Caco-2 (cell line): Measurements from ENCODE around the gene DNAH7. TPM values are rescaled to one million over a fixed set of nuclear protein-coding genes. Genes with fewer than 3 reads are reported as not detected.

ENCODE experiments used
- BruUV-seq: library from RNA; stranded (reverse); fragments of 400-500 nt; replicated peaks from 2 replicates; lab custom pipeline; 2021; lab: Mats Ljungman, UMichigan
- CTCF ChIA-PET: fragments of 300-600 bp; sonication (Branson Sonifier 250); formaldehyde crosslinking; loops from one replicate; lab custom pipeline; 2022; ENCODE audit warnings: antibody characterized with exemption; lab: Charles Lee
- POLR2A ChIA-PET: fragments of 300-600 bp; sonication (Branson Sonifier 250); formaldehyde crosslinking; loops from one replicate; lab custom pipeline; 2022; ENCODE audit warnings: antibody characterized with exemption; lab: Charles Lee
- DNase-seq, 2 experiments: peaks; one replicate each; pipeline versions ENCODE4 v3.0.0 to v3.0.0-alpha.2; 2020 to 2022
- H3K27me3 ChIP-seq: replicated peaks from 2 replicates; pipeline ENCODE4 v1.6.0; 2011; ENCODE audit warnings: low read length; ENCODE audit not compliant: control insufficient read depth, insufficient read depth
- H3K36me3 ChIP-seq: 2 replicates; pipeline ENCODE4 v1.5.1; 2011; ENCODE audit warnings: low read length; ENCODE audit not compliant: control insufficient read depth, insufficient read depth
- H3K4me1 ChIP-seq: fragments of 250-450 bp; sonication (Bioruptor Pico); 2 replicates; pipeline ENCODE4 v1.5.1; 2020; ENCODE audit warnings: mild to moderate bottlenecking
- H3K4me3 ChIP-seq: 2 replicates; pipeline ENCODE4 v1.5.1; 2011; ENCODE audit warnings: low read depth, mild to moderate bottlenecking, control low read depth, low read length
- H3K9me3 ChIP-seq: fragments of 250-450 bp; sonication (Bioruptor Pico); 2 replicates; pipeline ENCODE4 v1.5.1; 2020; ENCODE audit warnings: mild to moderate bottlenecking, moderate library complexity
- H3K27ac Mint-ChIP-seq: one replicate; pipeline ENCODE4 v1.8.0; 2022; ENCODE audit warnings: mixed read lengths; ENCODE audit not compliant: unreplicated experiment
- H3K27me3 Mint-ChIP-seq: one replicate; pipeline ENCODE4 v1.8.0; 2022; ENCODE audit warnings: mixed read lengths; ENCODE audit not compliant: insufficient read depth, unreplicated experiment
- H3K36me3 Mint-ChIP-seq: one replicate; pipeline ENCODE4 v1.8.0; 2022; ENCODE audit warnings: mild to moderate bottlenecking, mixed read lengths; ENCODE audit not compliant: insufficient read depth, unreplicated experiment
- H3K4me1 Mint-ChIP-seq: one replicate; pipeline ENCODE4 v1.8.0; 2022; ENCODE audit warnings: low read depth, mixed read lengths; ENCODE audit not compliant: unreplicated experiment
- H3K4me3 Mint-ChIP-seq: one replicate; pipeline ENCODE4 v1.8.0; 2022; ENCODE audit warnings: mild to moderate bottlenecking, moderate library complexity, mixed read lengths; ENCODE audit not compliant: unreplicated experiment
- H3K9me3 Mint-ChIP-seq: one replicate; pipeline ENCODE4 v1.8.0; 2022; ENCODE audit warnings: mixed read lengths; ENCODE audit not compliant: unreplicated experiment
- intact Hi-C: fragments of 100-400 bp; cut with micrococcal nuclease; formaldehyde crosslinking; loops from one replicate; pipeline ENCODE4 v1.10.0; 2022; ENCODE audit not compliant: unreplicated experiment
- total RNA-seq: library from RNA; stranded (reverse); gene quantifications from 2 replicates; pipeline ENCODE4 v1.2.3, GENCODE V29; 2022
- TF ChIP-seq, protein P1 (sequence below), 2 experiments: fragments of 200-600 bp in 1 of 2; IDR thresholded peaks; 1 replicate in 1 of 2; 2 replicates in 1 of 2; pipeline versions ENCODE4 v1.5.1 to v1.8.0; 2011 to 2022; ENCODE audit warnings: antibody characterized with exemption in 1 of 2, control low read depth in 1 of 2, inconsistent platforms in 1 of 2, low read depth in 1 of 2, low read length in 1 of 2, mild to moderate bottlenecking in 1 of 2, moderate library complexity in 1 of 2; ENCODE audit not compliant: insufficient read depth in 1 of 2, severe bottlenecking in 1 of 2, unreplicated experiment in 1 of 2

The DNAH7 gene
- total RNA-seq, 1 experiment from 2014 or later = 0.16 TPM

DNA sequence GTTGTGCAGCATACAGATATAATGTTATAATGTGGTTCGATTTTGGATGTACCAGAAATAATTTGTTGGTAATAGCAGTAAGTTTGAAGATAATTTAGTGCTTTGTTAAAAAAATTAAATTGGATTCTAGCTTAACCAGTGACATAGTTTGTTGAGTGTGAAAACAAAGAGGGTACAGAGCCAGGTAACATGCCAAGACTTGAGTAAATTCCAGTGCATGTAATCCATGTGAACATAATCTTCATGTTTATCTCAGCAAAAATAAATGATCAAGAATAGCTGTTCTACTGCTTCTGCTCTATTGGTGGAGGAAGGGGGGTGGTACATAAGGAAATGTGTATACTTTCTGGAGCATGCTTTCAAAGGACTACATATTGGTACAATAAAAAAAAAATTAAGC, 165.8 kb downstream of the DNAH7 start:
- ChIA-PET POLR2A (no interaction called here), CTCF (no interaction called here)
- Mint-ChIP-seq H3K4me3 (no peak overlapping the region), H3K9me3 (no peaks in the 10 kb centered on the region), H3K4me1 (no peaks in the 10 kb centered on the region), H3K27ac (no peak overlapping the region), H3K27me3 (no peaks in the 10 kb centered on the region), H3K36me3 (no peaks in the 10 kb centered on the region)
- intact Hi-C loops = no loop called here
- no peaks in the 10 kb centered on the region for H3K9me3 ChIP-seq
- TF ChIP-seq, protein P1, sequence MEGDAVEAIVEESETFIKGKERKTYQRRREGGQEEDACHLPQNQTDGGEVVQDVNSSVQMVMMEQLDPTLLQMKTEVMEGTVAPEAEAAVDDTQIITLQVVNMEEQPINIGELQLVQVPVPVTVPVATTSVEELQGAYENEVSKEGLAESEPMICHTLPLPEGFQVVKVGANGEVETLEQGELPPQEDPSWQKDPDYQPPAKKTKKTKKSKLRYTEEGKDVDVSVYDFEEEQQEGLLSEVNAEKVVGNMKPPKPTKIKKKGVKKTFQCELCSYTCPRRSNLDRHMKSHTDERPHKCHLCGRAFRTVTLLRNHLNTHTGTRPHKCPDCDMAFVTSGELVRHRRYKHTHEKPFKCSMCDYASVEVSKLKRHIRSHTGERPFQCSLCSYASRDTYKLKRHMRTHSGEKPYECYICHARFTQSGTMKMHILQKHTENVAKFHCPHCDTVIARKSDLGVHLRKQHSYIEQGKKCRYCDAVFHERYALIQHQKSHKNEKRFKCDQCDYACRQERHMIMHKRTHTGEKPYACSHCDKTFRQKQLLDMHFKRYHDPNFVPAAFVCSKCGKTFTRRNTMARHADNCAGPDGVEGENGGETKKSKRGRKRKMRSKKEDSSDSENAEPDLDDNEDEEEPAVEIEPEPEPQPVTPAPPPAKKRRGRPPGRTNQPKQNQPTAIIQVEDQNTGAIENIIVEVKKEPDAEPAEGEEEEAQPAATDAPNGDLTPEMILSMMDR (IDR thresholded peaks at IDR 0.05; ENCODE audit: insufficient read depth in 1 of 2, low read depth in 1 of 2, low read length in 1 of 2, severe bottlenecking in 1 of 2, unreplicated experiment in 1 of 2) = no peak
- H3K4me3 ChIP-seq = no peak overlapping the region
- no peaks in the 10 kb centered on the region for H3K27me3 ChIP-seq
- no peaks in the 10 kb centered on the region for H3K36me3 ChIP-seq
- no TSS peak for BruUV-seq
- DNase-seq = no peak
- no peaks in the 10 kb centered on the region for H3K4me1 ChIP-seq

DNA sequence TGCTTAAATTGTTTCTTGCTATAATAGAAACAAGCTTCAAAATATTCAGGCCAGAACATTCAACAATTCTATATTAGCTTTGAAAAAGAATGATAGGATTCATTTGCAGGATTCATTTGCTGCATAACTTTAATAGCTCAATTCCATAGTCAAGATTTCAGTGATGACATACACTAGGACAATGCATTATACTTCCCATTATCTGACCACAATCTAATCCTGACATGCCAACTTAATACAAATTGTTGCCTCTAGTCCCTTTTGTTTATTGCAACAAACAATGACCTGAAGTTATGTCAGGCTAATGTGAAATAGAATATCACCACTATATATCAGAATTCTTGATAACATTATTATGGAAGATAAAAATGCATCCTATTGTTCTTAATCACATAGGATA, 169.4 kb downstream of the DNAH7 start:
- no peak overlapping the region for H3K27ac Mint-ChIP-seq

DNA sequence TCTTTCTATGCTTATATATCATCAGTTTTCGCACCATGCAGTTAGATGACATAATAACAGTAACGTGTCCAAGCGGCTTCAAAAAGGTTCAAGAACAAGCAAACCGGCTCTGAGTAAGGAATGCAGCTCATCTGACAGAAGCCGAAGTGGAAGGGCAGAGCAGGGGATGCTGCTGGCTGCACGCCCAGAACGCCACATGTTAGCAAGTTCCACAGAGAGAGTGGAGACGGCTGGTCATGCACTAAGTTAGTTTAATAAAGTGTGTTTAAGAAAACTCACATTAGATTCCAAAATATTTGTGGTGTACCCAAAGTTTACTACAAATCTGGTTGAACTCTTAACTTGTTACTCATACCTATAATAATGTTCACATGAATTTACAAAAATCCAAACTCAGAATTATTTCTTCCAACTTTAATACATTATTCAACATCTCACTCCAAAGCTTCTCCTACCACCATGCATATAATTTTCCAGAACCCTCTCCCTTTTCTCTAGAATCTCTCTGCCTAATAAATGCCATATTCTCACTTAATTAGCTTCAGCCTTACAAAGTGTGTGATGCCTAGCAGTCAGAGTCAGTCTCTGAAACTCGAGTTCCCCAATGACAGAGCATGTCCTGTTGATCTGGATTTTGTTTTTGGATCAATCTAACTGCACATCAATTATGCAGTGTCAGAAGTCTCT, 170.0 kb downstream of the DNAH7 start:
- TF ChIP-seq, protein P1 (IDR thresholded peaks at IDR 0.05; ENCODE audit: insufficient read depth in 1 of 2, low read depth in 1 of 2, low read length in 1 of 2, severe bottlenecking in 1 of 2, unreplicated experiment in 1 of 2) = no peak
- no TSS peak for BruUV-seq
- Mint-ChIP-seq H3K4me1 (no peaks in the 10 kb centered on the region), H3K27ac (no peak overlapping the region), H3K27me3 (no peaks in the 10 kb centered on the region), H3K36me3 (no peaks in the 10 kb centered on the region), H3K9me3 (no peaks in the 10 kb centered on the region), H3K4me3 (no peak overlapping the region)
- intact Hi-C loops = no loop called here
- ChIA-PET POLR2A (no interaction called here), CTCF (no interaction called here)
- no peaks in the 10 kb centered on the region for H3K36me3 ChIP-seq
- DNase-seq = no peak
- no peaks in the 10 kb centered on the region for H3K9me3 ChIP-seq
- no peaks in the 10 kb centered on the region for H3K27me3 ChIP-seq
- no peaks in the 10 kb centered on the region for H3K4me1 ChIP-seq
- no peak overlapping the region for H3K4me3 ChIP-seq

More for the DNA sequence above, 169.4 kb downstream of the DNAH7 start:
- POLR2A ChIA-PET = no interaction called here
- no peak overlapping the region for H3K4me3 ChIP-seq
- Mint-ChIP-seq H3K27me3 (no peaks in the 10 kb centered on the region), H3K4me3 (no peak overlapping the region), H3K4me1 (no peaks in the 10 kb centered on the region), H3K9me3 (no peaks in the 10 kb centered on the region), H3K36me3 (no peaks in the 10 kb centered on the region)
- TF ChIP-seq, protein P1 (IDR thresholded peaks at IDR 0.05; ENCODE audit: insufficient read depth in 1 of 2, low read depth in 1 of 2, low read length in 1 of 2, severe bottlenecking in 1 of 2, unreplicated experiment in 1 of 2) = no peak
- no peak for DNase-seq
- H3K27me3 ChIP-seq = no peaks in the 10 kb centered on the region
- H3K4me1 ChIP-seq = no peaks in the 10 kb centered on the region
- no TSS peak for BruUV-seq
- intact Hi-C loops = no loop called here
- CTCF ChIA-PET = no interaction called here
- no peaks in the 10 kb centered on the region for H3K9me3 ChIP-seq
- no peaks in the 10 kb centered on the region for H3K36me3 ChIP-seq
